HG03565 (cell line): ENCODE results near the gene MTA2.
"Not testable (repeated sequence)": the region's sequence is repeated elsewhere in the genome, so short reads cannot be mapped to it uniquely, and the experiment has no call there.

ENCODE experiments used
- ATAC-seq: cut with Tn5 transposase; IDR thresholded peaks from one replicate; pipeline ENCODE4 v1.9.1; 2021; ENCODE audit warnings: mild to moderate bottlenecking, moderate library complexity; ENCODE audit not compliant: unreplicated experiment

The MTA2 gene

GRCh38 chr11:62592989-62593421 is 8.7 kb downstream of the MTA2 start:
- no peak for ATAC-seq

GRCh38 chr11:62592146-62592815 is 9.4 kb downstream of the MTA2 start:
- no peak for ATAC-seq

GRCh38 chr11:62591448-62592145 is 10.1 kb downstream of the MTA2 start, which contains the start of gene TUT1:
Gene TUT1, minus strand, starts transcription at chr11:62591523. Its CDS starts 38 bp downstream, at chr11:62591485.
- peak; percentile 74 for ATAC-seq

- no peak for ATAC-seq
Measured at GRCh38 chr11:62588966-62589637, 12.6 kb downstream of the MTA2 start.

- ATAC-seq = not testable (repeated sequence)
Measured at GRCh38 chr11:62585356-62585755, 16.3 kb downstream of the MTA2 start.

- not testable (repeated sequence) for ATAC-seq
Measured at GRCh38 chr11:62581735-62582134, 19.9 kb downstream of the MTA2 start.

GRCh38 chr11:62580959-62581715 is 20.5 kb downstream of the MTA2 start:
- no peak for ATAC-seq

GRCh38 chr11:62579252-62579651 is 22.4 kb downstream of the MTA2 start:
- ATAC-seq = no peak

GRCh38 chr11:62578541-62578940 is 23.1 kb downstream of the MTA2 start:
- ATAC-seq = no peak

- no peak for ATAC-seq
Measured at GRCh38 chr11:62577046-62577714, 24.5 kb downstream of the MTA2 start.

- ATAC-seq = no peak
Measured at GRCh38 chr11:62575837-62576236, 25.8 kb downstream of the MTA2 start.

- no peak for ATAC-seq
Measured at GRCh38 chr11:62575156-62575555, 26.5 kb downstream of the MTA2 start.

- ATAC-seq = peak; percentile 2
Measured at GRCh38 chr11:62574363-62575071, 27.1 kb downstream of the MTA2 start.

- ATAC-seq = peak; percentile 85
Measured at GRCh38 chr11:62573592-62574362, 27.9 kb downstream of the MTA2 start, which contains the start of gene EEF1G. Gene EEF1G, minus strand, starts transcription at chr11:62573891. Its CDS starts 49 bp downstream, at chr11:62573842.

GRCh38 chr11:62573006-62573591 is 28.6 kb downstream of the MTA2 start:
- ATAC-seq = no peak

- ATAC-seq = no peak
Measured at GRCh38 chr11:62572431-62572830, 29.2 kb downstream of the MTA2 start.

- ATAC-seq = not testable (repeated sequence)
Measured at GRCh38 chr11:62571493-62571892, 30.2 kb downstream of the MTA2 start.

- ATAC-seq = not testable (repeated sequence)
Measured at GRCh38 chr11:62570903-62571302, 30.8 kb downstream of the MTA2 start.

- ATAC-seq = no peak
Measured at GRCh38 chr11:62569611-62570010, 32.1 kb downstream of the MTA2 start.
